Activated naive CD8-positive, alpha-beta T cell (primary cell): ENCODE results near the gene DUOXA1.
"Not testable (repeated sequence)": the region's sequence is repeated elsewhere in the genome, so short reads cannot be mapped to it uniquely, and the experiment has no call there.

ENCODE experiments used
- H3K27ac Mint-ChIP-seq: one replicate; pipeline ENCODE4 v1.8.0; 2021; ENCODE audit warnings: mixed read lengths
- H3K27me3 Mint-ChIP-seq: one replicate; pipeline ENCODE4 v1.8.0; 2021; ENCODE audit warnings: mixed read lengths
- H3K36me3 Mint-ChIP-seq: one replicate; pipeline ENCODE4 v1.8.0; 2021; ENCODE audit warnings: mixed read lengths
- H3K4me1 Mint-ChIP-seq: one replicate; pipeline ENCODE4 v1.8.0; 2021; ENCODE audit warnings: low read depth, mixed read lengths
- H3K4me3 Mint-ChIP-seq: one replicate; pipeline ENCODE4 v1.8.0; 2021; ENCODE audit warnings: mild to moderate bottlenecking, mixed read lengths
- H3K9me3 Mint-ChIP-seq: one replicate; pipeline ENCODE4 v1.8.0; 2021; ENCODE audit warnings: low read depth, mixed read lengths

Gene DUOXA1

DNA sequence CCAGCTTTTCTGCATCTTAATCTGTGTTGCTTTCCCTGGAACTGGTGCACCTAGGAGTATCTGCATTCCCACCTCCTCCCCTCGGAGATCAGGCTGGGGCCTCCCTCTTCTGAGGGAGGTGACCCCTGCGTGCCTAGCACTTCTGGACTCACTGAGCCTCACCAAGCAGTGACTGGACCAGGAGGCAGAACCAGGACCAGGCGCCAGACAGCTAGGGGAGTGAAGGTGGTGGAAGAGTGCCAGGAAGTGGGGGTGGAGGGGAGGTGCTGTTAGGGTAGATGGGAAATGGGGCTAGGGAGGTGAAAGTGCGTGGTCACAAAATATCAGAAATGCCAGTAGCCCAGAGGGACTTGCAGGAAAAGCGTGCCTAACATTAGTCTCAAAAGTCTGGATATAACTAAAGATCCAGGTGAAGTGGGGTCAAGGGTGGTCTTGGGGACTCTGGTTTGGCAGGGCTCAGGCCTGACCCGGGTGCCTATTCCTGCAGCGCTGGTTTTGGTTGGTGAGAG, 14.3 kb downstream of the DUOXA1 start:
- H3K9me3 Mint-ChIP-seq, result no peaks in the 10 kb centered on the region
- peaks cover 39% of the 10 kb centered on the region for H3K4me1 Mint-ChIP-seq
- no peaks in the 10 kb centered on the region for H3K36me3 Mint-ChIP-seq
- H3K4me3 Mint-ChIP-seq, result no peak overlapping the region
- no peak overlapping the region for H3K27ac Mint-ChIP-seq
- peaks cover 45% of the 10 kb centered on the region for H3K27me3 Mint-ChIP-seq

DNA sequence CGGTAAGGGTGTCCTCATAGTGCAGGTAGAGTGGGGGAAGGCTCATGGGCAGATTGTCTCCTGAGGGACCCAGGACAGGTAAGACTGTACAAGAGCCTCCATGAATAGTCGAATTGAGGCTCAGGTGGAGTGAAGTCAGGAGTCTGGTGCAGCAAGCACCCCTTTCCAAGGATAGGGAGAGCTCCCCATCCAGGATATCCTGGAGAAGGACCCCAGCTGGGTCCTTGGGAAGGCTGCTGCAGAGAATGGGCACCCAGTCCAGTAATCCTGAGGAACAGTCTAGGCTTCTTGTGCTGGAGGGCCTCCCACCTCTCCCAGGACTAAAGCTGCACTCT, 15.0 kb downstream of the DUOXA1 start:
- H3K9me3 Mint-ChIP-seq, result no peaks in the 10 kb centered on the region
- no peaks in the 10 kb centered on the region for H3K36me3 Mint-ChIP-seq
- H3K27me3 Mint-ChIP-seq, result peaks cover 49% of the 10 kb centered on the region
- no peak overlapping the region for H3K27ac Mint-ChIP-seq
- peaks cover 39% of the 10 kb centered on the region for H3K4me1 Mint-ChIP-seq
- H3K4me3 Mint-ChIP-seq, result peak overlapping the region; percentile 57

DNA sequence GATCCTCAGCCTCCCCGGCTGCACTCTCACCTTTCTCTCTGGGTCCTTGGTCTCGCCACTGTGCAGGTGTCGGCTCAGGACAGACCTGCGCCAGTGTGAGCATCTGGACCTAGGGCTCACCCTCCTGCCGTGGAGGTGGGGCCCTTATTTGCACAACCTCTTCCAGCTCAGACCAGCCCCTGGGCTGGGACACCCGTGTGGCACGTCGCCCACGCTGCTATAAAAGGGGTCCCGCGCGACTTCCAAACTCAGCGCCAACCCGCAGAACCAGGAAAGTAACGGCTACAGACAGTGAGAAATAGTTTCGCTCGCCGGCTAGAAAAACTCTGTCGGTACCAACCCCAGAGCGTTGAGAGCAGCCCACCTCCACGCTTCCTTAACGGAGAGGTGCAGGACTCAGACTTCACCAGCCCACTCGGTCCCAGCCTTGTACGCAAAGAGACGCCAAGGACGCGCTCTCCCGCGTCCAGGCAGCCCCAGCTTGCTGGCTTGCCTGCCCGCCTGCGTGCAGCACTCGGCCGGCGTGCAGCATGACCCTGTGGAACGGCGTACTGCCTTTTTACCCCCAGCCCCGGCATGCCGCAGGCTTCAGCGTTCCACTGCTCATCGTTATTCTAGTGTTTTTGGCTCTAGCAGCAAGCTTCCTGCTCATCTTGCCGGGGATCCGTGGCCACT, 15.5 kb downstream of the DUOXA1 start, which contains the start of the genes DUOX2 and DUOXA2:
TSS of gene DUOX2 (minus strand) at position 97 of the 675 bp plus-strand sequence. CDS start 761 bp downstream, outside the sequence.
TSS of gene DUOXA2 (plus strand) at position 251 of the 675 bp plus-strand sequence. CDS start at position 531, 280 bp downstream.
- Mint-ChIP-seq H3K4me3 (peak within 1 kb of the TSS; percentile 72), H3K9me3 (no peaks in the 10 kb centered on the region), H3K27ac (no peak within 1 kb of the TSS), H3K36me3 (no peaks in the 10 kb centered on the region), H3K27me3 (peaks cover 51% of the 10 kb centered on the region), H3K4me1 (peaks cover 39% of the 10 kb centered on the region)

DNA sequence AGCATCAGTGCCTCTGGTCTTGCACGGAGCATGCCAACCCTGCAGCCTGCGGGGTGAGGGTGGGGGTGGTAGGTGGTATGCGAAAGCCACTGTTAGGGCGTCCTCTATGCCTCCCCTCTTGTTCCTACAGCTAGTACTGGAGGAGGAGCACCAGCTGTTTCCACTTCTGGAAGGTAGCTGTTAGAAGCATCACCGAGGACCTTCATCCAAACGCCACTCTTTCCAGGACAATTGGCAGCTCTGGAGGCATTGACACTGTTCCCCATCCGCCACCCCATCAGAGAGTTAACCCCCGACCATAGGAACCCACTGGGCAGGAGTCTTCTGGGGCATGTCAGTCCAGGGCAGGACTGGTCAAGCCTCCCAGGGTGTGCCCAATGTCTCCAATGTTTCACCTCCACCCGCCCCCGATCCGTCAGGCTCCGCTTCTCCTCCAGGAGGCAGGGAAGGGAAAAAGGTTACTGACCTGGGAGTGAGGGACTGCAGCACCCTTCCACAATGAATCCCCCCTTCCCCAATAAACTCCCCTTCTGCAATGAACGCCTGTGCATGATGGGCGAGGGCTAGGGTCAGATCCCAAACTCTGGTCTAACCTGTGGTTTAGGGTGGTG, 16.2 kb downstream of the DUOXA1 start:
- peak overlapping the region; percentile 72 for H3K4me3 Mint-ChIP-seq
- peaks cover 56% of the 10 kb centered on the region for H3K27me3 Mint-ChIP-seq
- no peaks in the 10 kb centered on the region for H3K36me3 Mint-ChIP-seq
- peaks cover 39% of the 10 kb centered on the region for H3K4me1 Mint-ChIP-seq
- H3K27ac Mint-ChIP-seq, result no peak overlapping the region
- H3K9me3 Mint-ChIP-seq, result no peaks in the 10 kb centered on the region

DNA sequence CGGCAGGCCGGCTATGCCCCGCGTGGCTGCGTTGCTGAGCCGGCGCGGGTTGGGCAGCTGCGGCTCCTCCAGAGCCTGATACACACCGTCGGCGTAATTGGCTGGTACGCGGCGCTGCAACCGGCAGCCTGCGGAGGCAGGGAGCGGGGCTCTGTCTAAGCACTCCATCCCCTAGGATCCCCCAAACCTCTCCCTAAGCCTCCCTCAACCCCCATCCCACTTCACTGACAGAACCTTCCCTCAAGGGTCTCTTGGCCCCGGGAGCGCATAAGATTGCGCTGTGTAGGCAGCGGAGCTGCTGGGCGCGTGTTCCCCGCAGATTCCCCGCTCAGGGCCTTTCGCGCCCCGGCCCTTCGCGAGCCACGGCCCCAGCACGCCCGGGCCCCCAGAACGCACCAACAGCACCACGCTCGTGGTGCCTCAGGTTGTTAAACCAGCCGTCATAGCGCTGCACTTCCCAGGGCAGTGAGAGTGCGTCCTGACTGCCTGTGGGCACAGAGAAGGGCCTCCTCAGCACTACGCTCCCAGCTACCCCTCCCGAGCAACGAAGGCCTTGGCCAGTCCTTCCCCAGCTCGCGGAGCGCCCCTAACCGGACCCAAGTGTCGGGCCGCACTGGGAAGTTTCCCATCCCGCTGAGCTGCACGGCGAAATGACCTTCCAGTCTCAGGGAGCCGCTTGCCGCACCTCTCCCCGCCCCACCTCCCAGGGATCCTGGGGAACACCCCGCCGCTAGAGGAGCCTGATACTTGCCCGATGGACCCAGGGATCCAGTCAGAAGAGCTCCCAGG, 16.9 kb downstream of the DUOXA1 start:
- Mint-ChIP-seq H3K36me3 (no peaks in the 10 kb centered on the region), H3K4me1 (peaks cover 34% of the 10 kb centered on the region)

DNA sequence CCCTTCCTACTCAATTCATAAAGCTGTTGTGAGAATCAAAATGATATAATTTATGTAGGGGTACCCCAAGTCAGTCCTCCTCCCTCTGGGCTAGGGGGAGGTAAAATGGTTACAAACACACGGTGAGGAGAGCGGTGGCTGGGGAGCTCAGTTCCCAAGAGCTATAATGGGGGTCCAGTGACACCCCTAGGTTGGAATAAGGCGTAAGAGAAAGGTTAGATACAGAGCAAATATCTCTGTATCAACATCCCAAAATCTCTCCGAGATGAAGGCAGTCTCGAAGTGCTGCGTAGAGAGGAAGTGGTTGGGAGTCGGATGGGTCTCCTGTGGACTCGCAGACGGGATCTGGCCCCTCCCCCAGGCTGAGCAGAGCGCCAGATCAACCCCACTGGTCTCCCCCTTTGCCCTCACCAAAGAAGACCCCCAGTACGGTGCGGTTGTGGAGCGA, 17.5 kb downstream of the DUOXA1 start:
- H3K27ac Mint-ChIP-seq, result no peak overlapping the region
- H3K36me3 Mint-ChIP-seq, result no peaks in the 10 kb centered on the region
- peaks cover 28% of the 10 kb centered on the region for H3K4me1 Mint-ChIP-seq
- peak overlapping the region; percentile 72 for H3K4me3 Mint-ChIP-seq
- no peaks in the 10 kb centered on the region for H3K9me3 Mint-ChIP-seq
- peaks cover 50% of the 10 kb centered on the region for H3K27me3 Mint-ChIP-seq

More for the DNA sequence above, 16.9 kb downstream of the DUOXA1 start:
- Mint-ChIP-seq H3K4me3 (peak overlapping the region; percentile 72), H3K27ac (no peak overlapping the region), H3K27me3 (peaks cover 53% of the 10 kb centered on the region), H3K9me3 (no peaks in the 10 kb centered on the region)

DNA sequence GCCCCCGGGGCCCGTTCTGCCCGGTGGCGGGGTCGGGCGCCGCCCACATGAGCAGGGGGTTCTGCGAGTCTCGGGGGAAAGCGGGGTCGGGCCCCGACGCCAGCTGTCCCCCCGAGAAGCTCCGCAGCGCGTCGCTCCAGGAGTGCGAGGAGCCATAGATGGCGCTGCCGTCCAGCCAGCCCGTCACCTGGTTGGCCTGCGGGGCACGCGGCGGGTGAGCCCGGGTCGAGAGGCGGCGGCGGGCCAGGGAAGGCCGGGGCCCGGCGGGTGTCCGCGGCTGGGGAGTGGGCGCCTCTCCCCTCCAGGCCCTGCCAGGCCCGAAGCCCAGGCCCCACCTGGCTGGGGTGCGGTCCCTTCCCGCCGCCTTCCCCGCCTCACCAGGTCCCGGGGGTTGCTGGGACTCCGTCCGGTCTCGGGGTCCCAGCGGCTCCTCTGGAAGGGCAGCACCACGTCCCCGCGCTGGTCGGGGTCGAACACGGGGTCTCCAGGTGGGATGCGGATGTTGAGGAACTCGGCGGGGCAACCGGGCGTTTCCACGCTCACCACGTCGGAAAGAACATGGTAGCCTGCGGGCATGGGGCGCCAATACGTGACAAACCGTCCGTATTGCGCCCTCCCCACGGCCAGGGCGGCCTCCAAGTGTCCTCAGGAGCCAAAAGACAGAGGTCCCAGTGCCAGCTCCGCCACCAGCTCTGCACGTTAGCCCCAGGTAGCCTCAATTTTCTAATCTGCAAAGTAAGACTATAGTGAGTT, 18.1 kb downstream of the DUOXA1 start:
- Mint-ChIP-seq H3K27ac (no peak overlapping the region), H3K4me1 (peaks cover 26% of the 10 kb centered on the region), H3K36me3 (no peaks in the 10 kb centered on the region), H3K27me3 (peaks cover 49% of the 10 kb centered on the region), H3K9me3 (no peaks in the 10 kb centered on the region), H3K4me3 (peak overlapping the region; percentile 72)

DNA sequence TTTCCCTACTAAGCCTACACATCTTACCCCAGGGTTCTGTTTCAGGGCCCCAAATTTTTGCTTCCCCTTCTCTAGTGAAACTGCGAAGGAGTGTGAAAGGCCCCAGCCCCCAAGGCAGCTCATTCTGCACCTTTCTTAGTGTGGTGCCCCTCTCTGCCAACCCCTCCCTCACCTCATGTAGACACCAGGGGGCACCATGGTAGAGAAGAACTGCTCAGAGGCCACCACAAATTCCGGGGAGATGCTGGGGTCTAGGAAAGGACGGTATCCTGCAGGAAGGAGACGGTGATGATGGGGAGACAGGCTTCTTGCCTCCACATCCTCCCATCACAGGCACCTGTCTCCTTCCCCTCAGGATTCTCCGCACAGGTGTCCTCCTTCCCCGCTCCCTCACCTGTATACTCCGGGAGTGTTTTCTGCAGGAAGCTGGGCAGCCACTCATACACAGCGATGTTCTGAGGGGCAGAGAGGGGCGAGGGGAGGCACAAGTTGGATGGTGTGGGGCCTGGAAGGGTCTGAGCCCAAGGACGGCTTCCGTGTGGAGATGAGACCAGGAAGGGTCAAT, 19.3 kb downstream of the DUOXA1 start:
- Mint-ChIP-seq H3K4me3 (no peak overlapping the region), H3K36me3 (no peaks in the 10 kb centered on the region), H3K4me1 (peaks cover 19% of the 10 kb centered on the region), H3K27ac (no peak overlapping the region), H3K27me3 (peaks cover 40% of the 10 kb centered on the region), H3K9me3 (no peaks in the 10 kb centered on the region)

DNA sequence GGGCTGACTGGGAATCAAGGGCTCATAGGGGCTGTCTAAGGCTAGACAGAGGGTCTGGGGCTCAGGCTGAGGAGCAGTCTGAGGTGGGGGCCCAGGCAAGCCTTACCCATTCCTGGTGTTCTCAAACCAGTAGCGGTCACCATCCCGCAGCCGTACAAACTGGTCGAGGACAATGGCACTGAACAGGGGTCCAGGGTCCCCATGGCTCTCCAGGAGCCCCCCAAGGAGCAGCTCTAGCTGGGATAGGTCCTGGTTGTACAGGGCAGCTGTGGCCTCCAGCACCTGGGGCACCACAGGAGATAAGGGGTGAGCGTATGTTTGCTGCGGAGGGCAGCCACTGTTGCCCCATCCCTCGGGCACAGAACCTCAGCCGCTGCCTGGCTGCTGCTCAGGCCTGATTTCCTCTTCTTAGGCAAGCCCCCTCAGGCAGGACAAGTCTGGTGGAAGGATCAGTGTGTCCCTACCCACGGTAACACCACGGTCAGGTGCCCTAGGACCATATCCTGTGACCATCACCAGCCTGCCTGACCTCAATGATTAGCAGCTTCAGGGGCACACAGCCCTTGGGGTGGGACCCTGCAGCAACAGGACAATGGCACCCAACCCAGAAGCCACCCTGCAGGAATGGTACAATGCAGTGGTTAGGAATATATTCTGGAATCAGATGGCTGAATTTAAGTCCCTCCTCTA, 21.6 kb downstream of the DUOXA1 start:
- Mint-ChIP-seq H3K4me3 (no peak overlapping the region), H3K36me3 (no peaks in the 10 kb centered on the region), H3K9me3 (no peaks in the 10 kb centered on the region), H3K27ac (no peak overlapping the region), H3K27me3 (peaks cover 30% of the 10 kb centered on the region), H3K4me1 (peaks cover 8% of the 10 kb centered on the region)

DNA sequence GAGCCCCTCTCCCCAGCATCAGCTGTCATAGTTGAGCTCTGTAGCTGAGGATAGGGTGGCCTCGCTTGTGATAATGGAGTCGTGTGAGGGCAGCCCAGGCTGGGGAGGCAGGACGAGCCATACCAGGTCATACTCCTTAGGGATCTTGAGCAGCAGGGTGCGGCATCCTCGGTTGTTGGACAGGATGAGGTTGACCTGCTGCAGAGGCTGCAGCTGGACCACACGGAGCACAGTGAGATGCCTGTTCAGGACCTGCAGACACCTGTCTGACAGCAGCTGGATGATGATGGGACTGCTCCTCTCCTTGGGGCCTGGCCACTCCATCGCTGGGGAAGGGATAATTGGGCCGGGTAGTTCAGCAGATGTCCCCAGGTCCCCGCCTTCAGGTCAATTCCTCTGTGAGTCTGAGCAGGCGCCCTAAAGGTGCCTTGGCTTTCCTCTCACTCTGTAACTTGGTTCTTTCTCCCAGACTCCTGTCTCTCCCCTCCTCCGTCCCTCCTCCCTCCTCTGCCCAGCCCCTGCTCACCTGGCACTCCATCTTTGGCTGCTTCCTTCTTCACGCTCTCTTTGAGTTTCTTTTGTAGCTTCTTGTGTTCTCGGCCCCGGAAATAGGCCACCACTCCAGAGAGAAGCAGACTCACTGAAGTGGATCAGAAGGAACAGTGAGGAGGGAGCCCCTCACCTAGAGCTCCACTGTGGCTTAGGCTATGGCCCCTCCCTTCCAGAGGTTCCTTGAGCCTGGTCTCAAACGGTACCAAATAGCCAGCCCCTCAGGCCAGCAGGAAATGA, 23.5 kb downstream of the DUOXA1 start:
- Mint-ChIP-seq H3K27me3 (peaks cover 23% of the 10 kb centered on the region), H3K36me3 (no peaks in the 10 kb centered on the region), H3K9me3 (no peaks in the 10 kb centered on the region), H3K4me3 (no peak overlapping the region), H3K27ac (no peak overlapping the region), H3K4me1 (no peaks in the 10 kb centered on the region)

DNA sequence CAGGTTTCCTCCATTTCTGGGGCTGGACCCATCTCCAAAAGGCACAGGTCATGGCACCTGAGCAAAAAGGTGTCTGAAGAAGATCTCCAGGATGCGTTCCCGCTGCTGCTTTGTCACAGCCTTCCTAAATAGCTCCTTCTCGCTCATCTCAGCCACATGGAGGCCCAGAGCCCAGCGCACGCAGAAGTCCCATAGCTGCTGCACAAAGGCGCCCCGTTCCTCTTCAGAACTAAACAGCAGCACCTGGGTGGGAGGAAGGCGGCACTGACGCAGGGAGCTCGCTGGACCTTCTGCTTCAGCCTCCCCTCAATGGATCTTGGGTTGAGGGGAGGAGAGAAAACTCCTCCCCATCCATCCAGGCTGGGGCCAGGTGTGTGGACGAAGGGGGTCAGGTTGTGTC, 24.1 kb downstream of the DUOXA1 start:
- no peaks in the 10 kb centered on the region for H3K4me1 Mint-ChIP-seq
- no peaks in the 10 kb centered on the region for H3K36me3 Mint-ChIP-seq
- peaks cover 22% of the 10 kb centered on the region for H3K27me3 Mint-ChIP-seq
- H3K4me3 Mint-ChIP-seq, result no peak overlapping the region
- no peak overlapping the region for H3K27ac Mint-ChIP-seq
- H3K9me3 Mint-ChIP-seq, result no peaks in the 10 kb centered on the region

DNA sequence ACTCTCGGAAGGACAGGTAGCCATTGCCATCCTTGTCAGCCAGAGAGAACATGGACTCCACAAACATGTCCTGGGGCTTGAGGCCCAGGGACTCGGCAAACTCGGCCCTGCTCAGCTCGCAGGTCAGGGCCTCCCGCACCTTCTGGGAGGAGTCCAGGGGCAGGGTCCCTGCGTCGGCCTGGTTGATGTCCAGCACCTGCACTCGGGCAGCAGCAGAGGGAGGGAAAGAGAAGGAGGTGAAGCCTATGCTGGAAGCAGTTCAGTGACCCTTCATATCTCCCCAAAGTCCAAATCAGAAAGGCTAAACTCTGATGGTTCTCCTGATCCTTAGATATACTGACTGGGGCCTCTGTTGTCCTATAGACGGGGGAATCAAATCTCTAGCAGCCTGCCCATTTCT, 25.5 kb downstream of the DUOXA1 start:
- H3K27ac Mint-ChIP-seq, H3K9me3 Mint-ChIP-seq, H3K36me3 Mint-ChIP-seq, H3K4me1 Mint-ChIP-seq, H3K4me3 Mint-ChIP-seq: not testable (repeated sequence)
- peaks cover 15% of the 10 kb centered on the region for H3K27me3 Mint-ChIP-seq

DNA sequence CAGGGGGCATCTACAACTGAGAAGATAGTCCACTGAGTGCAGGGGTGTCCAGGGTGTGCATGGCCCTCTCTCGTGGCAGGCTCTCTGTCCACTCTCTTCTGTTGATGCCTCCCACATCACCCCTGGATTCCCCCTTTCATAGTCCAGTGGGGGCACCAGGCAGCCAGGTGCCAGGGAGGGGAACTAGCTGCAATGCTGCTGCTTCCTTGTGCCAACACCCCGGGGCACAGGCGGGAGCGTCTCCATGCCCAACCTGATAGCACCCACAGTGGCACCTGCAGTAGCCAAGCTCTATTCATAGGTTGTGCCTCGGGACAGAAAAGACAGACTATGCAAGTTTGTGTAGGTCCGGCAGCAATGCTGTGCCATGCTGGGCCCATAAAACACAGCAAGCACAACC, 27.5 kb downstream of the DUOXA1 start:
- Mint-ChIP-seq H3K4me3 (no peak overlapping the region), H3K36me3 (no peaks in the 10 kb centered on the region), H3K27ac (no peak overlapping the region), H3K27me3 (peaks cover 6% of the 10 kb centered on the region), H3K4me1 (no peaks in the 10 kb centered on the region), H3K9me3 (no peaks in the 10 kb centered on the region)
